Nephron (organoid): ENCODE results near the gene FAR2.
"Not testable (repeated sequence)": the region's sequence is repeated elsewhere in the genome, so short reads cannot be mapped to it uniquely, and the experiment has no call there.

ENCODE experiments used
- H3K27ac Mint-ChIP-seq, 3 experiments: 2 replicates each; pipeline ENCODE4 v1.8.0; 2020; ENCODE audit warnings: mixed read lengths in 3 of 3, mild to moderate bottlenecking in 2 of 3, moderate library complexity in 1 of 3
- H3K27me3 Mint-ChIP-seq: 2 replicates; pipeline ENCODE4 v1.8.0; 2021; ENCODE audit warnings: low read depth, mild to moderate bottlenecking, moderate library complexity, mixed read lengths
- H3K36me3 Mint-ChIP-seq: 2 replicates; pipeline ENCODE4 v1.8.0; 2020; ENCODE audit warnings: low read depth, mixed read lengths
- H3K4me1 Mint-ChIP-seq: 2 replicates; pipeline ENCODE4 v1.8.0; 2020; ENCODE audit warnings: mixed read lengths
- H3K4me3 Mint-ChIP-seq, 3 experiments: 2 replicates each; pipeline ENCODE4 v1.8.0; 2020; ENCODE audit warnings: mild to moderate bottlenecking in 3 of 3, mixed read lengths in 3 of 3, moderate library complexity in 2 of 3
- H3K9me3 Mint-ChIP-seq: 2 replicates; pipeline ENCODE4 v1.8.0; 2020; ENCODE audit warnings: mixed read lengths
- CTCF ChIP-seq, 3 experiments: fragments of 200-600 bp; sonication (generic); IDR thresholded peaks; one replicate each; pipeline ENCODE4 v1.5.0; 2021; ENCODE audit warnings: antibody characterized with exemption in 3 of 3; ENCODE audit not compliant: unreplicated experiment in 3 of 3

The FAR2 gene

GRCh38 chr12:29287622-29288021 is 138.5 kb downstream of the FAR2 start:
- H3K27me3 Mint-ChIP-seq: no peaks in the 10 kb centered on the region
- peaks cover 13% of the 10 kb centered on the region for H3K9me3 Mint-ChIP-seq
- H3K27ac Mint-ChIP-seq: no peak overlapping the region
- H3K36me3 Mint-ChIP-seq: peaks cover 12% of the 10 kb centered on the region
- H3K4me3 Mint-ChIP-seq: no peak overlapping the region
- H3K4me1 Mint-ChIP-seq: peaks cover 10% of the 10 kb centered on the region
- TF ChIP-seq CTCF (IDR thresholded peaks at IDR 0.05; ENCODE audit: unreplicated experiment in 3 of 3): no peak

GRCh38 chr12:29288031-29288430 is 139.0 kb downstream of the FAR2 start:
- no peak for TF ChIP-seq CTCF (IDR thresholded peaks at IDR 0.05; ENCODE audit: unreplicated experiment in 3 of 3)
- Mint-ChIP-seq H3K4me1 (peaks cover 8% of the 10 kb centered on the region), H3K27me3 (no peaks in the 10 kb centered on the region), H3K9me3 (peaks cover 13% of the 10 kb centered on the region), H3K36me3 (peaks cover 12% of the 10 kb centered on the region), H3K27ac (no peak overlapping the region), H3K4me3 (no peak overlapping the region)

DNA sequence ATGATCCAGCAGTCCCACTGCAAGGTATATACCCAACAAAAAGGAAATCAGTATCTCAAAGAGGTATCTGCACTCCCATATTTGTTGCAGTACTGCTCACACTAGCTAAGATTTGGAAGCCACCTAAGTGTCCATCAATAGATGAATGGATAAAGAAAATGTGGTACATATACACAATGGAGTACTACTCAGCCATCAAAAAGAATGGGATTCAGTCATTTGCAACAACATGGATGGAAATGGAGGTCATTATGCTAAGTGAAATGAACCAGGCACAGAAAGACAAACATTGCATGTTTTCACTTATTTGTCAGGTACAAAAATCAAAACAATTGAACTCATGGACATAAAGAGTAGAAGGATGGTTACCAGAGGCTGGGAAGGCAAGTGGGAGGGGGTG is 141.4 kb downstream of the FAR2 start:
- peak overlapping the region in 1 of 3 experiments; percentile 11 for H3K27ac Mint-ChIP-seq
- not testable (repeated sequence) for H3K27me3 Mint-ChIP-seq, H3K4me3 Mint-ChIP-seq, H3K36me3 Mint-ChIP-seq, H3K4me1 Mint-ChIP-seq, H3K9me3 Mint-ChIP-seq

GRCh38 chr12:29291226-29291625 is 142.1 kb downstream of the FAR2 start:
- Mint-ChIP-seq H3K27me3 (no peaks in the 10 kb centered on the region), H3K4me3 (no peak overlapping the region), H3K9me3 (peaks cover 9% of the 10 kb centered on the region), H3K27ac (peak overlapping the region; percentile 67 to 90 (median 75)), H3K36me3 (peaks cover 6% of the 10 kb centered on the region), H3K4me1 (no peaks in the 10 kb centered on the region)
- no peak for TF ChIP-seq CTCF (IDR thresholded peaks at IDR 0.05; ENCODE audit: unreplicated experiment in 3 of 3)

GRCh38 chr12:29299633-29300032 is 150.6 kb downstream of the FAR2 start:
- Mint-ChIP-seq H3K4me3 (no peak overlapping the region), H3K4me1 (no peaks in the 10 kb centered on the region), H3K27ac (no peak overlapping the region), H3K9me3 (no peaks in the 10 kb centered on the region), H3K36me3 (no peaks in the 10 kb centered on the region), H3K27me3 (no peaks in the 10 kb centered on the region)
- TF ChIP-seq CTCF (IDR thresholded peaks at IDR 0.05; ENCODE audit: unreplicated experiment in 3 of 3): no peak

DNA sequence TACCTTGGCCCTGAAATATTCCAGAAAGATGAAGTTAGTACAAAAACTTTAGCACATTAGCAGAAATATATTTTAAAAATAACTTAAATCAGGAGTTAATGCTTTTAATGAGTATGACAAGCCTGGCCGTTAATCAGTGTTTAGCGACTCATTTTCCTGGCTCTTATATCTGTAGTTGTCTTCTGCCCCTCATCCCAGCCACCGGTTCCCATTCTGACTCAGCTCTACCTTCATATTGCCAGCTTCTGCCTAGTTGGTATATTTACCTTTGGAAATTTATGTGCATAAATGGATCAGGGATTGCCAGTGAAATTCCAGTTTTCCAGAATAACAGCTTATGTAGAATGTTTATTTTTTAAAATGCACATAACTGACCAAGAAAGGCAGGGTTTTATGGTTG is 152.0 kb downstream of the FAR2 start:
- no peak overlapping the region for H3K27ac Mint-ChIP-seq
- H3K36me3 Mint-ChIP-seq: no peaks in the 10 kb centered on the region
- no peak overlapping the region for H3K4me3 Mint-ChIP-seq
- no peaks in the 10 kb centered on the region for H3K27me3 Mint-ChIP-seq
- H3K4me1 Mint-ChIP-seq: no peaks in the 10 kb centered on the region
- no peak for TF ChIP-seq CTCF (IDR thresholded peaks at IDR 0.05; ENCODE audit: unreplicated experiment in 3 of 3)
- no peaks in the 10 kb centered on the region for H3K9me3 Mint-ChIP-seq
